KOPT-K1 (cell line): ENCODE measurements around the gene MLF2.

Experiments
- H3K27ac ChIP-seq: fragments of 200-600 bp; sonication (generic); 2 replicates; pipeline ENCODE4 v1.5.1; 2016; ENCODE audit warnings: antibody characterized with exemption, mild to moderate bottlenecking, low read depth, low read length; ENCODE audit not compliant: poor library complexity, severe bottlenecking
- H3K36me3 ChIP-seq: fragments of 200-600 bp; sonication (generic); 2 replicates; pipeline ENCODE4 v1.5.1; 2017; ENCODE audit warnings: antibody characterized with exemption, mild to moderate bottlenecking, low read length, moderate library complexity; ENCODE audit not compliant: insufficient read depth
- H3K9me3 ChIP-seq: fragments of 200-600 bp; sonication (generic); 2 replicates; pipeline ENCODE4 v1.5.1; 2017; ENCODE audit warnings: antibody characterized with exemption, low read length, mild to moderate bottlenecking; ENCODE audit not compliant: insufficient read depth, poor library complexity, severe bottlenecking

The MLF2 gene

DNA sequence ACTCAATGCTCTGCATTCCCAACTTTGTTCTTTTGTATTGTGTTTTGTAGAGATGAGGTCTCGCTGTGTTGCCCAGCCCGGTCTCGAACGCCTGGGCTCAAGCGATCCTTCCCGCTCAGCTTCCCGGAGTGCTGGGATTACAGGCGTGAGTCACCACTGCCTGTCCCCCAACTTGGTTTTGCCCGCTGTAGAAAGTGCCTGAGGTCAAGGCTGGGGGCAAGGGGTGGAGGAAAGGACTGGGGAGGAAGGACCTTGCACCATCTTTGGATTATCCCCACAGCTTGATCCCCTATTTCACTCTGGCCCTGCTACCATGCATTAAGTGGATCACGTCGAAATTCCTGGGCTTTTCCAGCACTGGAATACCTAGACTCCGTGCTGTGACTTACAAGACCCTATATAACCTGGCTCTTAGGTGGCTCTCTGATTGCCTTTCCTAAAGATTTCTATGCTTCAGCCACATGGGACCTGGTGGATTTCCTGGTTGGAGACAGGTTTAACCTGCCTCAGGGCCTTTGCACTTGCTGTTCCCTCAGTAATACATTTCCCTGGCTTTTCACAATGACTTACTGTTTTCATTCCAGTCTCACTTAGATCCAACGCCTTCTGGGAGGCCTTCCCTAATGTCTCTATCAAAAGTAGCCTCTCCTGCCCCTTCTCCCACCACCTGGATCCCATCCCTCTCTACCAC lies 51.7 kb downstream of the MLF2 start:
- Histone ChIP-seq H3K27ac (no peak overlapping the region), H3K36me3 (no peaks in the 10 kb centered on the region), H3K9me3 (peaks cover 4% of the 10 kb centered on the region)

DNA sequence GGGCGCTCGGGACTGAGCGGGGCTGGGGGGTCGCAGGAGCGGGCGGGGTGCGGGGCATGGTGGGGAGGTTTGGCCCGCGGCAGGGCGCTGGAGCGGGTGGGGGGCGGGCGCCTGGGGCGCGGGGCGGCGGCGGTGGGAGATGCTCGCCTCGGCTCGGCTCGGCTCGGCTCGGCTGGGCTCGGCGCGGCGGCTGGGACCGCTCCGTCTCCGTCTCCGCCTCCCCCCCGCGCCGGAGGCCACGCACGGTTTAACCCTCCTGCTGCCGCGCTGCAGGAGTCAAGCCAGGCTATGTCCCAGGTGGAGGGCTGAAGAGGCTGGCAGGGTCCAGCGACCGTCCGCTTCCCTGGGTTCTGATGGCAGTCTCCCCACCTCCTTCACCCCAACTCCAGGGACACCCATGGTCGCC lies 52.3 kb downstream of the MLF2 start, which contains the start of gene PIANP:
PIANP (minus strand) TSS at position 170 of the 406 bp plus-strand sequence. CDS start 2,754 bp downstream, outside the sequence.
- Histone ChIP-seq H3K9me3 (peaks cover 4% of the 10 kb centered on the region), H3K36me3 (no peaks in the 10 kb centered on the region), H3K27ac (no peak within 1 kb of the TSS)

GRCh38 chr12:6699989-6700645 lies 52.8 kb downstream of the MLF2 start:
- Histone ChIP-seq H3K27ac (no peak overlapping the region), H3K36me3 (no peaks in the 10 kb centered on the region), H3K9me3 (peaks cover 4% of the 10 kb centered on the region)

- no peak overlapping the region for H3K27ac ChIP-seq
- no peaks in the 10 kb centered on the region for H3K36me3 ChIP-seq
- peaks cover 4% of the 10 kb centered on the region for H3K9me3 ChIP-seq
Measured at GRCh38 chr12:6699259-6699988, 53.5 kb downstream of the MLF2 start.

DNA sequence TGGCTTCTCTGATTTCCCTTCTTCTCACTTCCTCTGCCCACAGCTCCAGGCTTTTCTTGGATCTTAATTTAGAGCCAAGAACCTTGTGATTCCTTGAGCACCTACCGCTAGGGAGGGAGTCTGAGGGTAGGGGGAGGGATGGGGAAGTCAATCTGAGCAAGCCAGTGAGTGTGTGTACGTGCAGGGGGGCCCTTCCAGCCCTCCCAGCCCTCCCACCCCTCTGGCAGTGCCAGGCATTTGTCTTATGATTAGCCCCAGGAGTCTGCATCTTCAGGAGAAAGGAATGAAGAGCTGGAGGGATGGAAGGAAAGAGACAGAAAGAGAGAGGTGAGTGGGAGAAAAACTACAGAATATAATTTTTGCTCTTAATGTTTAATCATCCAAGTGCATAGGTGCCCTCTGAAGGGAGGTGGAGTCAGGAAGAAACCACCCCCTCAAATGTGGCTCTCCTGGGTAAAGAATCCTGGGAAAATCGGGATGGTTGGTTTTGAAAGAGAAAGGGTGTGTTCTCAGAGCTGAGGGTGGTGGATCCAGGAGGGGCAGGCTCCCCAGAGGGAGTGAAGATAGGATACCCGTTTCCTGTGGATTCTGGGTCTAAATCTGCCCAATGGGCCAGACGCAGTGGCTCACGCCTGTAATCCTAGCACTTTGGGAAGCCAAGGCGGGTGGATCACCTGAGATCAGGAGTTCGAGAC lies 54.4 kb downstream of the MLF2 start:
- H3K36me3 ChIP-seq: no peaks in the 10 kb centered on the region
- no peak overlapping the region for H3K27ac ChIP-seq
- peaks cover 4% of the 10 kb centered on the region for H3K9me3 ChIP-seq
